Measurements from ENCODE around the gene KIF5C.

DNA sequence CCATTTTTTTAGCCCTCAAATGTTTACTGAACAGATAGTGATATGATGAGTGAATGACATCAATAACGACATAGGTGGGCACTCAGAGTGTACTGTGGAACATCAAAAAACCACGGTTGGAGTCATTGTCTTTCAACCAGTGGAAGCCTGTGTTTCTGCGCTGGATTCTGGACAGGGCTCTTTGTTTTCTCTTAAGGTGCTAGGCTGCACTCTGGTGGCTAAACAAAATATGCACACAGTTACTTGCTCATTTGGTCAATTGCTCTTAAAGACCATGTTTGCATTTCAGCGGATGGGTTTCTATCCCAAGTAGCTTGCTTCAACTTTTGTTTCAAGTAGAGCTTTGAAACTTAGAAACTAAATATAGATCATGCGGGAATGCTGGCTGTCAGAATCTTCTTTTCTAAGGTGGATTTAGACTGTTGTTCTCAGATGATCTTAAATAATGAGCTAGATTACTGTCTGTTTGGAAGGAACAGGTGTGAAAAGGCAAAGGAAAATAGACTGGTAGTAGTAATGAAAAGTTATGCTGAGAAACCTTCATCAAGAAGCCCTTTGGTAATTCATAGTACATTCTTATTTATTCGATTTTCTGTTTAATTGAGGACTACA lies 115.0 kb downstream of the KIF5C start:
- TF ChIP-seq, protein P1, sequence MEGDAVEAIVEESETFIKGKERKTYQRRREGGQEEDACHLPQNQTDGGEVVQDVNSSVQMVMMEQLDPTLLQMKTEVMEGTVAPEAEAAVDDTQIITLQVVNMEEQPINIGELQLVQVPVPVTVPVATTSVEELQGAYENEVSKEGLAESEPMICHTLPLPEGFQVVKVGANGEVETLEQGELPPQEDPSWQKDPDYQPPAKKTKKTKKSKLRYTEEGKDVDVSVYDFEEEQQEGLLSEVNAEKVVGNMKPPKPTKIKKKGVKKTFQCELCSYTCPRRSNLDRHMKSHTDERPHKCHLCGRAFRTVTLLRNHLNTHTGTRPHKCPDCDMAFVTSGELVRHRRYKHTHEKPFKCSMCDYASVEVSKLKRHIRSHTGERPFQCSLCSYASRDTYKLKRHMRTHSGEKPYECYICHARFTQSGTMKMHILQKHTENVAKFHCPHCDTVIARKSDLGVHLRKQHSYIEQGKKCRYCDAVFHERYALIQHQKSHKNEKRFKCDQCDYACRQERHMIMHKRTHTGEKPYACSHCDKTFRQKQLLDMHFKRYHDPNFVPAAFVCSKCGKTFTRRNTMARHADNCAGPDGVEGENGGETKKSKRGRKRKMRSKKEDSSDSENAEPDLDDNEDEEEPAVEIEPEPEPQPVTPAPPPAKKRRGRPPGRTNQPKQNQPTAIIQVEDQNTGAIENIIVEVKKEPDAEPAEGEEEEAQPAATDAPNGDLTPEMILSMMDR (IDR thresholded peaks at IDR 0.05): peak; percentile 49 to 82 (median 72)
- no peak for TF ChIP-seq POLR2A (IDR thresholded peaks at IDR 0.05)

Measured in body of pancreas (tissue), 4 donors.